SK-N-SH treated with all-trans-retinoic acid at 6 μM for 48 hours (cell line): ENCODE measurements around the gene KCTD2.

Source experiments
- ATAC-seq: fragments of 200-7000 bp; cut with Tn5 transposase; 3 replicates; pipeline ENCODE4 v1.9.1; 2020; ENCODE audit warnings: mild to moderate bottlenecking, moderate library complexity
- ARNTL ChIP-seq: fragments of 450-650 bp; formaldehyde crosslinking; IDR thresholded peaks from 2 replicates; pipeline ENCODE4 v1.5.0; 2020; ENCODE audit warnings: low read depth, mild to moderate bottlenecking, moderate library complexity, borderline replicate concordance
- BACH2 ChIP-seq: fragments of 250-450 bp; sonication (Bioruptor Pico); IDR thresholded peaks from 2 replicates; pipeline ENCODE4 v1.9.0; 2021; ENCODE audit warnings: mild to moderate bottlenecking, borderline replicate concordance
- CREB5 ChIP-seq: fragments of 250-450 bp; sonication (Bioruptor Pico); IDR thresholded peaks from 2 replicates; pipeline ENCODE4 v1.5.1; 2020; ENCODE audit warnings: low read depth, mild to moderate bottlenecking, moderate library complexity
- CSDC2 ChIP-seq: fragments of 250-450 bp; sonication (Bioruptor Pico); IDR thresholded peaks from 2 replicates; pipeline ENCODE4 v1.5.0; 2020; ENCODE audit warnings: mild to moderate bottlenecking, moderate library complexity
- ESRRG ChIP-seq: fragments of 250-450 bp; sonication (Bioruptor Pico); IDR thresholded peaks from 2 replicates; pipeline ENCODE4 v1.6.1; 2021; ENCODE audit warnings: mild to moderate bottlenecking
- GLIS3 ChIP-seq: fragments of 250-450 bp; sonication (Bioruptor Pico); IDR thresholded peaks from 2 replicates; pipeline ENCODE4 v1.5.0; 2020; ENCODE audit warnings: mild to moderate bottlenecking, moderate library complexity
- ISL1 ChIP-seq: fragments of 250-450 bp; sonication (Bioruptor Pico); IDR thresholded peaks from 2 replicates; pipeline ENCODE4 v2.1.2; 2022; ENCODE audit warnings: mild to moderate bottlenecking, moderate library complexity
- OSR1 ChIP-seq: fragments of 250-450 bp; sonication (Bioruptor Pico); IDR thresholded peaks from 2 replicates; pipeline ENCODE4 v1.8.0; 2022; ENCODE audit warnings: moderate library complexity, mild to moderate bottlenecking, inconsistent platforms
- PATZ1 ChIP-seq: fragments of 250-450 bp; sonication (Bioruptor Pico); IDR thresholded peaks from 2 replicates; pipeline ENCODE4 v1.8.0; 2020; ENCODE audit warnings: mild to moderate bottlenecking, moderate library complexity, borderline replicate concordance
- PPARA ChIP-seq: fragments of 250-450 bp; sonication (Bioruptor Pico); IDR thresholded peaks from 2 replicates; pipeline ENCODE4 v1.5.0; 2020; ENCODE audit warnings: mild to moderate bottlenecking, borderline replicate concordance
- SNAI2 ChIP-seq: fragments of 250-450 bp; sonication (Bioruptor Pico); IDR thresholded peaks from 2 replicates; pipeline ENCODE4 v1.5.0; 2020; ENCODE audit warnings: mild to moderate bottlenecking, moderate library complexity
- TCF4 ChIP-seq: fragments of 250-450 bp; sonication (Bioruptor Pico); IDR thresholded peaks from 2 replicates; pipeline ENCODE4 v1.8.0; 2021; ENCODE audit warnings: mild to moderate bottlenecking, moderate library complexity, borderline replicate concordance
- TOX ChIP-seq: fragments of 250-450 bp; sonication (Bioruptor Pico); IDR thresholded peaks from 2 replicates; pipeline ENCODE4 v1.8.0; 2021; ENCODE audit warnings: mild to moderate bottlenecking, moderate library complexity, borderline replicate concordance
- ZC3H10 ChIP-seq: fragments of 250-450 bp; sonication (Bioruptor Pico); IDR thresholded peaks from 2 replicates; pipeline ENCODE4 v1.5.1; 2021; ENCODE audit warnings: mild to moderate bottlenecking, moderate library complexity
- ZFP3 ChIP-seq: fragments of 250-450 bp; sonication (Bioruptor Pico); IDR thresholded peaks from 2 replicates; pipeline ENCODE4 v1.5.0; 2020; ENCODE audit warnings: mild to moderate bottlenecking, moderate library complexity
- ZFP30 ChIP-seq: fragments of 450-650 bp; formaldehyde crosslinking; IDR thresholded peaks from 2 replicates; pipeline ENCODE4 v1.5.0; 2022; ENCODE audit warnings: mild to moderate bottlenecking, moderate library complexity
- ZNF565 ChIP-seq: fragments of 450-650 bp; formaldehyde crosslinking; conservative IDR thresholded peaks from 2 replicates; pipeline ENCODE4 v1.5.0; 2020; ENCODE audit warnings: low read depth, mild to moderate bottlenecking, moderate library complexity
- ZNF70 ChIP-seq: fragments of 450-650 bp; formaldehyde crosslinking; IDR thresholded peaks from 2 replicates; pipeline ENCODE4 v1.5.0; 2020; ENCODE audit warnings: mild to moderate bottlenecking, moderate library complexity
- ZNF8 ChIP-seq: fragments of 450-650 bp; formaldehyde crosslinking; IDR thresholded peaks from 2 replicates; pipeline ENCODE4 v1.5.0; 2020; ENCODE audit warnings: mild to moderate bottlenecking, moderate library complexity
- TF ChIP-seq, protein P1 (sequence below): fragments of 250-450 bp; sonication (Bioruptor Pico); IDR thresholded peaks from 2 replicates; pipeline ENCODE4 v1.8.0; 2021; ENCODE audit warnings: low read depth, mild to moderate bottlenecking, moderate library complexity, borderline replicate concordance
- TF ChIP-seq, protein P2 (sequence below): fragments of 250-450 bp; sonication (Bioruptor Pico); IDR thresholded peaks from 2 replicates; pipeline ENCODE4 v1.5.1; 2021; ENCODE audit warnings: mild to moderate bottlenecking, moderate library complexity
- TF ChIP-seq, protein P3 (sequence below): fragments of 250-450 bp; sonication (Bioruptor Pico); IDR thresholded peaks from 2 replicates; pipeline ENCODE4 v1.5.0; 2020; ENCODE audit warnings: mild to moderate bottlenecking, moderate library complexity

Gene KCTD2

GRCh38 chr17:75019710-75020109 lies 27.3 kb upstream of the KCTD2 start:
- TF ChIP-seq ARNTL (no peak), PPARA (CRISPR knock-in tag) (no peak), TOX (CRISPR knock-in tag) (no peak), CSDC2 (CRISPR knock-in tag) (no peak), GLIS3 (CRISPR knock-in tag) (no peak), ZNF70 (no peak), ZFP3 (no peak), BACH2 (CRISPR knock-in tag) (no peak)
- TF ChIP-seq, protein P1, sequence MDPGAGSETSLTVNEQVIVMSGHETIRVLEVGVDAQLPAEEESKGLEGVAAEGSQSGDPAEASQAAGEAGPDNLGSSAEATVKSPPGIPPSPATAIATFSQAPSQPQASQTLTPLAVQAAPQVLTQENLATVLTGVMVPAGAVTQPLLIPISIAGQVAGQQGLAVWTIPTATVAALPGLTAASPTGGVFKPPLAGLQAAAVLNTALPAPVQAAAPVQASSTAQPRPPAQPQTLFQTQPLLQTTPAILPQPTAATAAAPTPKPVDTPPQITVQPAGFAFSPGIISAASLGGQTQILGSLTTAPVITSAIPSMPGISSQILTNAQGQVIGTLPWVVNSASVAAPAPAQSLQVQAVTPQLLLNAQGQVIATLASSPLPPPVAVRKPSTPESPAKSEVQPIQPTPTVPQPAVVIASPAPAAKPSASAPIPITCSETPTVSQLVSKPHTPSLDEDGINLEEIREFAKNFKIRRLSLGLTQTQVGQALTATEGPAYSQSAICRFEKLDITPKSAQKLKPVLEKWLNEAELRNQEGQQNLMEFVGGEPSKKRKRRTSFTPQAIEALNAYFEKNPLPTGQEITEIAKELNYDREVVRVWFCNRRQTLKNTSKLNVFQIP (CRISPR knock-in tag) = no peak
- TF ChIP-seq, protein P2, sequence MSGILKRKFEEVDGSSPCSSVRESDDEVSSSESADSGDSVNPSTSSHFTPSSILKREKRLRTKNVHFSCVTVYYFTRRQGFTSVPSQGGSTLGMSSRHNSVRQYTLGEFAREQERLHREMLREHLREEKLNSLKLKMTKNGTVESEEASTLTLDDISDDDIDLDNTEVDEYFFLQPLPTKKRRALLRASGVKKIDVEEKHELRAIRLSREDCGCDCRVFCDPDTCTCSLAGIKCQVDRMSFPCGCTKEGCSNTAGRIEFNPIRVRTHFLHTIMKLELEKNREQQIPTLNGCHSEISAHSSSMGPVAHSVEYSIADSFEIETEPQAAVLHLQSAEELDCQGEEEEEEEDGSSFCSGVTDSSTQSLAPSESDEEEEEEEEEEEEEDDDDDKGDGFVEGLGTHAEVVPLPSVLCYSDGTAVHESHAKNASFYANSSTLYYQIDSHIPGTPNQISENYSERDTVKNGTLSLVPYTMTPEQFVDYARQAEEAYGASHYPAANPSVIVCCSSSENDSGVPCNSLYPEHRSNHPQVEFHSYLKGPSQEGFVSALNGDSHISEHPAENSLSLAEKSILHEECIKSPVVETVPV (CRISPR knock-in tag) = no peak
- ATAC-seq = no peak

GRCh38 chr17:75020331-75021110 lies 26.5 kb upstream of the KCTD2 start:
- no peak for ATAC-seq

More at GRCh38 chr17:75020331-75021110, 26.5 kb upstream of the KCTD2 start:
- TF ChIP-seq CREB5 (CRISPR knock-in tag) (no peak), ZNF565 (CRISPR knock-in tag) (no peak), ARNTL (no peak), SNAI2 (CRISPR knock-in tag) (no peak), GLIS3 (CRISPR knock-in tag) (no peak), TCF4 (CRISPR knock-in tag) (no peak), ZNF8 (CRISPR knock-in tag) (no peak), ISL1 (no peak), ESRRG (CRISPR knock-in tag) (no peak), PPARA (CRISPR knock-in tag) (no peak), OSR1 (no peak), ZFP3 (no peak), PATZ1 (CRISPR knock-in tag) (no peak), ZNF70 (no peak), ZC3H10 (CRISPR knock-in tag) (no peak), ZFP30 (CRISPR knock-in tag) (no peak)
- TF ChIP-seq, protein P3, sequence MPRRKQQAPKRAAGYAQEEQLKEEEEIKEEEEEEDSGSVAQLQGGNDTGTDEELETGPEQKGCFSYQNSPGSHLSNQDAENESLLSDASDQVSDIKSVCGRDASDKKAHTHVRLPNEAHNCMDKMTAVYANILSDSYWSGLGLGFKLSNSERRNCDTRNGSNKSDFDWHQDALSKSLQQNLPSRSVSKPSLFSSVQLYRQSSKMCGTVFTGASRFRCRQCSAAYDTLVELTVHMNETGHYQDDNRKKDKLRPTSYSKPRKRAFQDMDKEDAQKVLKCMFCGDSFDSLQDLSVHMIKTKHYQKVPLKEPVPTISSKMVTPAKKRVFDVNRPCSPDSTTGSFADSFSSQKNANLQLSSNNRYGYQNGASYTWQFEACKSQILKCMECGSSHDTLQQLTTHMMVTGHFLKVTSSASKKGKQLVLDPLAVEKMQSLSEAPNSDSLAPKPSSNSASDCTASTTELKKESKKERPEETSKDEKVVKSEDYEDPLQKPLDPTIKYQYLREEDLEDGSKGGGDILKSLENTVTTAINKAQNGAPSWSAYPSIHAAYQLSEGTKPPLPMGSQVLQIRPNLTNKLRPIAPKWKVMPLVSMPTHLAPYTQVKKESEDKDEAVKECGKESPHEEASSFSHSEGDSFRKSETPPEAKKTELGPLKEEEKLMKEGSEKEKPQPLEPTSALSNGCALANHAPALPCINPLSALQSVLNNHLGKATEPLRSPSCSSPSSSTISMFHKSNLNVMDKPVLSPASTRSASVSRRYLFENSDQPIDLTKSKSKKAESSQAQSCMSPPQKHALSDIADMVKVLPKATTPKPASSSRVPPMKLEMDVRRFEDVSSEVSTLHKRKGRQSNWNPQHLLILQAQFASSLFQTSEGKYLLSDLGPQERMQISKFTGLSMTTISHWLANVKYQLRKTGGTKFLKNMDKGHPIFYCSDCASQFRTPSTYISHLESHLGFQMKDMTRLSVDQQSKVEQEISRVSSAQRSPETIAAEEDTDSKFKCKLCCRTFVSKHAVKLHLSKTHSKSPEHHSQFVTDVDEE = no peak
- TF ChIP-seq, protein P2 (CRISPR knock-in tag) = no peak
